ENCODE results near the gene GPHN.

GRCh38 chr14:67228325-67228984 lies 720.5 kb downstream of the GPHN start:
- no peak for TF ChIP-seq EZH2 (IDR thresholded peaks at IDR 0.05; ENCODE audit: borderline replicate concordance, control insufficient read depth, low read depth, low read length)
- TF ChIP-seq CHD4 (IDR thresholded peaks at IDR 0.05): no peak
- no peak for TF ChIP-seq CTCF (IDR thresholded peaks at IDR 0.05 in 2 of 3, conservative IDR thresholded peaks at IDR 0.05 in 1 of 3; ENCODE audit: control insufficient read depth in 2 of 3, extremely low read depth in 1 of 3, insufficient read depth in 1 of 3, low read depth in 3 of 3, low read length in 3 of 3)
- no peak for TF ChIP-seq EP300 (IDR thresholded peaks at IDR 0.05; ENCODE audit: borderline replicate concordance in 1 of 2, control insufficient read depth in 1 of 2, low read depth in 2 of 2, low read length in 2 of 2)
- no peak for TF ChIP-seq PKNOX1 (IDR thresholded peaks at IDR 0.05)
- no peak for TF ChIP-seq ATF3 (IDR thresholded peaks at IDR 0.05; ENCODE audit: borderline replicate concordance, extremely low read depth, low read depth, low read length)
